CD8-positive, alpha-beta memory T cell (primary cell): ENCODE measurements around the gene ROM1. TPM values are rescaled to one million over a fixed set of nuclear protein-coding genes. Genes with fewer than 3 reads are reported as not detected.
A peak's percentile ranks its signal among the peaks of the same experiment; 100 is the strongest.
"Not testable (repeated sequence)": the region's sequence is repeated elsewhere in the genome, so short reads cannot be mapped to it uniquely, and the experiment has no call there.

ENCODE experiments used
- CTCF ChIA-PET: fragments of 350-600 bp; sonication (Branson Sonifier 250); formaldehyde crosslinking; loops from one replicate; lab custom pipeline; 2021; ENCODE audit warnings: antibody characterized with exemption; lab: Charles Lee
- POLR2A ChIA-PET: fragments of 350-600 bp; sonication (Branson Sonifier 250); formaldehyde crosslinking; loops from one replicate; lab custom pipeline; 2021; ENCODE audit warnings: antibody characterized with exemption; lab: Charles Lee
- DNase-seq, 5 donors: peaks; one replicate each; pipeline versions ENCODE4 v3.0.0 to v3.0.0-alpha.2; 2020 to 2022; ENCODE audit warnings: mixed read lengths in 1 of 5
- H3K27ac ChIP-seq: one replicate; pipeline ENCODE4 v1.7.0; 2013; ENCODE audit warnings: low read depth, mild to moderate bottlenecking, low read length, moderate library complexity
- H3K27me3 ChIP-seq: 2 replicates; pipeline ENCODE4 v1.7.0; 2013; ENCODE audit warnings: low read length, mild to moderate bottlenecking; ENCODE audit not compliant: insufficient read depth, poor library complexity, severe bottlenecking
- H3K36me3 ChIP-seq: 2 replicates; pipeline ENCODE4 v1.7.0; 2013; ENCODE audit warnings: mild to moderate bottlenecking, low read length, moderate library complexity; ENCODE audit not compliant: insufficient read depth
- H3K4me1 ChIP-seq: 2 replicates; pipeline ENCODE4 v1.7.0; 2013; ENCODE audit warnings: mild to moderate bottlenecking, low read length, moderate library complexity; ENCODE audit not compliant: insufficient read depth
- H3K4me3 ChIP-seq: 2 replicates; pipeline ENCODE4 v1.7.0; 2013; ENCODE audit warnings: mild to moderate bottlenecking, low read length
- H3K9me3 ChIP-seq: 2 replicates; pipeline ENCODE4 v1.7.0; 2013; ENCODE audit warnings: mild to moderate bottlenecking, low read length
- H3K27ac Mint-ChIP-seq, 8 donors: one replicate each; pipeline ENCODE4 v1.8.0; 2020 to 2021; ENCODE audit warnings: mixed read lengths in 8 of 8, mild to moderate bottlenecking in 6 of 8, inconsistent platforms in 3 of 8, moderate library complexity in 3 of 8
- H3K27me3 Mint-ChIP-seq, 2 donors: one replicate each; pipeline ENCODE4 v1.8.0; 2020 to 2021; ENCODE audit warnings: mixed read lengths in 2 of 2, mild to moderate bottlenecking in 1 of 2, moderate library complexity in 1 of 2
- H3K36me3 Mint-ChIP-seq, 3 donors: one replicate each; pipeline ENCODE4 v1.8.0; 2020 to 2021; ENCODE audit warnings: mixed read lengths in 3 of 3, inconsistent platforms in 1 of 3, mild to moderate bottlenecking in 1 of 3
- H3K4me1 Mint-ChIP-seq, 3 donors: one replicate each; pipeline ENCODE4 v1.8.0; 2020 to 2021; ENCODE audit warnings: mixed read lengths in 3 of 3, inconsistent platforms in 1 of 3, mild to moderate bottlenecking in 1 of 3
- H3K4me3 Mint-ChIP-seq, 7 donors: one replicate each; pipeline ENCODE4 v1.8.0; 2020 to 2021; ENCODE audit warnings: mixed read lengths in 7 of 7, mild to moderate bottlenecking in 6 of 7, moderate library complexity in 4 of 7, inconsistent platforms in 2 of 7
- H3K9me3 Mint-ChIP-seq, 5 donors: one replicate each; pipeline ENCODE4 v1.8.0; 2020 to 2022; ENCODE audit warnings: mixed read lengths in 5 of 5, mild to moderate bottlenecking in 3 of 5, moderate library complexity in 2 of 5, inconsistent platforms in 1 of 5
- polyA plus RNA-seq: library from polyadenylated mRNA; unstranded; fragments of 300-500 nt; fragmentation: Illumina TruSeq; gene quantifications from one replicate; pipeline ENCODE4 v1.2.3, GENCODE V29; 2021
- total RNA-seq, 2 experiments: library from RNA; stranded (reverse); gene quantifications; one replicate each; pipeline ENCODE4 v1.2.3, GENCODE V29; 2021

Gene ROM1
- total RNA-seq (1 to 10 TPM; 4.9 to 5.3 TPM), polyA plus RNA-seq (1.7 TPM)

GRCh38 chr11:62612366-62613290, at the start of gene ROM1, which contains the start of gene EML3:
Gene ROM1 (plus strand): TSS chr11:62613257. CDS start chr11:62613282, 25 bp downstream.
Gene EML3 (minus strand): TSS chr11:62612775. CDS start chr11:62612457, 318 bp downstream.
- Mint-ChIP-seq H3K27me3 (no peaks in the 10 kb centered on the region), H3K4me3 (peak within 1 kb of the TSS; percentile 89 to 99 (median 95)), H3K4me1 (peaks cover 39 to 64% (median 42%) of the 10 kb centered on the region in 3 donors), H3K27ac (peak within 1 kb of the TSS; percentile 92 to 99 (median 97)), H3K9me3 (no peaks in the 10 kb centered on the region), H3K36me3 (peaks cover 0 to 60% (median 7%) of the 10 kb centered on the region in 3 donors)
- peak within 1 kb of the TSS; percentile 76 for H3K4me3 ChIP-seq
- CTCF ChIA-PET = interaction anchor here (0.6 to 3.8 kb wide), 14 partner anchors 8 to 95 kb away, joined by 3 to 15 read pairs (median 4); partner anchors contain the start of genes B3GAT3, BSCL2, C11orf98 and CSKMT
- H3K36me3 ChIP-seq = peaks cover 22% of the 10 kb centered on the region
- peaks cover 30% of the 10 kb centered on the region for H3K4me1 ChIP-seq
- H3K9me3 ChIP-seq = no peaks in the 10 kb centered on the region
- no peaks in the 10 kb centered on the region for H3K27me3 ChIP-seq
- POLR2A ChIA-PET = interaction anchor here (0.6 to 5.4 kb wide), 9 partner anchors 9 to 1656 kb away, joined by 3 to 32 read pairs (median 4); partner anchors contain the start of genes B3GAT3, C11orf98, CSKMT and GANAB
- peak; percentile 81 to 93 (median 85) for DNase-seq
- peak within 1 kb of the TSS; percentile 83 for H3K27ac ChIP-seq

GRCh38 chr11:62565100-62565802, 47.8 kb upstream of the ROM1 start:
- H3K27me3 Mint-ChIP-seq = no peaks in the 10 kb centered on the region
- peaks cover 38% of the 10 kb centered on the region for H3K36me3 ChIP-seq
- DNase-seq = no peak
- ChIA-PET POLR2A (no interaction called here), CTCF (interaction anchor here (1.2 to 4.7 kb wide), 6 partner anchors 11 to 172 kb away, joined by 3 to 27 read pairs (median 6); no protein-coding TSS in a partner anchor)
- H3K4me3 ChIP-seq = no peak overlapping the region
- no peak overlapping the region for H3K27ac ChIP-seq
- no peaks in the 10 kb centered on the region for H3K9me3 ChIP-seq
- no peaks in the 10 kb centered on the region for H3K27me3 ChIP-seq
- no peak overlapping the region for H3K4me3 Mint-ChIP-seq
- H3K36me3 Mint-ChIP-seq = peaks cover 8 to 76% (median 16%) of the 10 kb centered on the region in 3 donors
- H3K9me3 Mint-ChIP-seq = no peaks in the 10 kb centered on the region
- peak overlapping the region in 6 of 8 donors; percentile 6 to 90 (median 48) for H3K27ac Mint-ChIP-seq
- peaks cover 9% of the 10 kb centered on the region for H3K4me1 ChIP-seq
- peaks cover 27 to 48% (median 47%) of the 10 kb centered on the region in 3 donors for H3K4me1 Mint-ChIP-seq

GRCh38 chr11:62566247-62566646, 46.8 kb upstream of the ROM1 start:
- no peaks in the 10 kb centered on the region for H3K27me3 Mint-ChIP-seq
- H3K4me1 Mint-ChIP-seq = peaks cover 27 to 49% (median 49%) of the 10 kb centered on the region in 3 donors
- peak overlapping the region in 6 of 8 donors; percentile 33 to 90 (median 62) for H3K27ac Mint-ChIP-seq
- ChIA-PET POLR2A (no interaction called here), CTCF (interaction anchor here (1.1 to 4.7 kb wide), 5 partner anchors 8 to 173 kb away, joined by 3 to 27 read pairs (median 6); no protein-coding TSS in a partner anchor)
- no peak for DNase-seq
- Histone ChIP-seq H3K4me1 (peaks cover 2% of the 10 kb centered on the region), H3K9me3 (no peaks in the 10 kb centered on the region), H3K27me3 (no peaks in the 10 kb centered on the region), H3K4me3 (no peak overlapping the region), H3K27ac (no peak overlapping the region), H3K36me3 (peaks cover 41% of the 10 kb centered on the region)
- peaks cover 14 to 75% (median 21%) of the 10 kb centered on the region in 3 donors for H3K36me3 Mint-ChIP-seq
- H3K4me3 Mint-ChIP-seq = no peak overlapping the region
- H3K9me3 Mint-ChIP-seq = no peaks in the 10 kb centered on the region

- H3K4me1 ChIP-seq = peaks cover 8% of the 10 kb centered on the region
- ChIA-PET POLR2A (interaction anchor here (1.2 kb wide), 1 partner anchor 10 kb away, joined by 4 read pairs; no protein-coding TSS in a partner anchor), CTCF (interaction anchor here (1.0 to 4.7 kb wide), 7 partner anchors 9 to 177 kb away, joined by 3 to 27 read pairs (median 3); no protein-coding TSS in a partner anchor)
- no peaks in the 10 kb centered on the region for H3K9me3 Mint-ChIP-seq
- H3K9me3 ChIP-seq = no peaks in the 10 kb centered on the region
- H3K27ac Mint-ChIP-seq = peak overlapping the region; percentile 3 to 90 (median 80)
- H3K27me3 Mint-ChIP-seq = no peaks in the 10 kb centered on the region
- H3K4me3 Mint-ChIP-seq = peak overlapping the region in 3 of 7 donors; percentile 2 to 10 (median 5)
- no peak overlapping the region for H3K4me3 ChIP-seq
- H3K27me3 ChIP-seq = no peaks in the 10 kb centered on the region
- H3K4me1 Mint-ChIP-seq = peaks cover 32 to 54% (median 53%) of the 10 kb centered on the region in 3 donors
- H3K27ac ChIP-seq = no peak overlapping the region
- peaks cover 18 to 78% (median 23%) of the 10 kb centered on the region in 3 donors for H3K36me3 Mint-ChIP-seq
- H3K36me3 ChIP-seq = peaks cover 48% of the 10 kb centered on the region
- no peak for DNase-seq
These were observed 45.9 kb upstream of the ROM1 start for GRCh38 chr11:62567018-62567633.

- Histone ChIP-seq H3K4me3 (no peak overlapping the region), H3K36me3 (peaks cover 41% of the 10 kb centered on the region), H3K9me3 (no peaks in the 10 kb centered on the region), H3K4me1 (peaks cover 19% of the 10 kb centered on the region), H3K27me3 (no peaks in the 10 kb centered on the region), H3K27ac (no peak overlapping the region)
- H3K27ac Mint-ChIP-seq = peak overlapping the region in 4 of 8 donors; percentile 28 to 55 (median 36)
- H3K4me3 Mint-ChIP-seq = peak overlapping the region in 2 of 7 donors; percentile 19 to 23
- H3K27me3 Mint-ChIP-seq = no peaks in the 10 kb centered on the region
- ChIA-PET POLR2A (interaction anchor here (0.9 kb wide), 1 partner anchor 22 kb away, joined by 3 read pairs; the partner anchor contains the start of gene TUT1), CTCF (interaction anchor here (1.4 to 4.5 kb wide), 7 partner anchors 9 to 145 kb away, joined by 3 to 21 read pairs (median 4); no protein-coding TSS in a partner anchor)
- no peak for DNase-seq
- H3K4me1 Mint-ChIP-seq = peaks cover 53 to 70% (median 70%) of the 10 kb centered on the region in 3 donors
- peaks cover 18 to 84% (median 26%) of the 10 kb centered on the region in 3 donors for H3K36me3 Mint-ChIP-seq
- H3K9me3 Mint-ChIP-seq = no peaks in the 10 kb centered on the region
These were observed 43.4 kb upstream of the ROM1 start for GRCh38 chr11:62569611-62570010.

GRCh38 chr11:62570903-62571302, 42.2 kb upstream of the ROM1 start:
- POLR2A ChIA-PET, H3K27me3 ChIP-seq, H3K27me3 Mint-ChIP-seq, H3K27ac ChIP-seq, DNase-seq, H3K9me3 ChIP-seq, H3K4me3 ChIP-seq, H3K9me3 Mint-ChIP-seq: not testable (repeated sequence)
- Mint-ChIP-seq H3K4me3 (peak overlapping the region in 4 of 7 donors; percentile 3 to 53 (median 34)), H3K36me3 (peaks cover 13 to 80% (median 22%) of the 10 kb centered on the region in 3 donors), H3K4me1 (peaks cover 57 to 75% (median 68%) of the 10 kb centered on the region in 3 donors), H3K27ac (peak overlapping the region in 7 of 8 donors; percentile 3 to 85 (median 28))
- H3K4me1 ChIP-seq = peaks cover 24% of the 10 kb centered on the region
- H3K36me3 ChIP-seq = peaks cover 36% of the 10 kb centered on the region
- CTCF ChIA-PET = interaction anchor here (1.3 to 4.5 kb wide), 4 partner anchors 10 to 146 kb away, joined by 4 to 21 read pairs (median 7); partner anchors contain the start of gene TUT1
